ENCODE data around the gene VPS25.
"Not testable (repeated sequence)": the region's sequence is repeated elsewhere in the genome, so short reads cannot be mapped to it uniquely, and the experiment has no call there.

The VPS25 gene

GRCh38 chr17:42773290-42774035, at the start of gene VPS25:
Gene VPS25, plus strand, starts transcription at chr17:42773449. Its CDS starts 27 bp downstream, at chr17:42773476.
- DNase-seq: peak; percentile 30

- DNase-seq: no peak
Observed at GRCh38 chr17:42723636-42724035, 49.6 kb upstream of the VPS25 start.

- no peak for DNase-seq
Observed at GRCh38 chr17:42725143-42725542, 48.1 kb upstream of the VPS25 start.

DNA sequence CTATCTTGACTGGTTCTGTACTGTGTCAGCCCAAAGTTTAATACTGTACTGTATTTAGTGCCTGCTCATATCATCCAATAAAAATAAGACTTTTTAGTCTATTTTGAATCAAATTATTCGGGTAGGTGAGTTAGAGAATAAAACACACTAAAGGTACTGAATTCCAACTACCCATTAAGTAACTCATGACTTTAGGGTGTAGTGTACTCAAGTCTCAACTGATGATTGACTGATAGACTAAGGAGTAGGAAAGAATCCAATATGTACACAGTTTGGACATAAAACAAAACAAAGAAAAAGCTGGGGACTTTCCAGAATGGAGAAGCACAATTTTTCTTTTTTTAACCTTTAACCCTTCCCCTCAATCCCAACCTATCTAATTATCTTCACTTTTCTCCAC, 32.5 kb upstream of the VPS25 start:
- no peak for DNase-seq

DNA sequence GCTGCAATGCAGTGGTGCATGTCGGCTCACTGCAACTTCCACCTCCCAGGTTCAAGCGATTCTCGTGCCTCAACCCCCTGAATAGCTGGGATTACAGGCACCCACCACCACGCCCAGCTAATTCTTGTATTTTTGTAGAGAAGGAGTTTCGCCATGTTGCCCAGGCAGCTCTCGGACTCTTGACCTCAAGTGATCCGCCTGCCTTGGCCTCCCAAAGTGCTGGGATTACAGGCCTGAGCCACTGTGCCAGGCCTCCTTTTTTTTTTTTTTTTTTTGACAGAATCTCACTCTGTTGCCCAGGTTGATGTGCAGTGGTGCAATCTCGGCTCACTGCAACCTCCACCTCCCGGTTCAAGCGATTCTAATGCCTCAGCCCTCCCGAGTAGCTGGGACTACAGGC, 30.3 kb upstream of the VPS25 start:
- not testable (repeated sequence) for DNase-seq

DNA sequence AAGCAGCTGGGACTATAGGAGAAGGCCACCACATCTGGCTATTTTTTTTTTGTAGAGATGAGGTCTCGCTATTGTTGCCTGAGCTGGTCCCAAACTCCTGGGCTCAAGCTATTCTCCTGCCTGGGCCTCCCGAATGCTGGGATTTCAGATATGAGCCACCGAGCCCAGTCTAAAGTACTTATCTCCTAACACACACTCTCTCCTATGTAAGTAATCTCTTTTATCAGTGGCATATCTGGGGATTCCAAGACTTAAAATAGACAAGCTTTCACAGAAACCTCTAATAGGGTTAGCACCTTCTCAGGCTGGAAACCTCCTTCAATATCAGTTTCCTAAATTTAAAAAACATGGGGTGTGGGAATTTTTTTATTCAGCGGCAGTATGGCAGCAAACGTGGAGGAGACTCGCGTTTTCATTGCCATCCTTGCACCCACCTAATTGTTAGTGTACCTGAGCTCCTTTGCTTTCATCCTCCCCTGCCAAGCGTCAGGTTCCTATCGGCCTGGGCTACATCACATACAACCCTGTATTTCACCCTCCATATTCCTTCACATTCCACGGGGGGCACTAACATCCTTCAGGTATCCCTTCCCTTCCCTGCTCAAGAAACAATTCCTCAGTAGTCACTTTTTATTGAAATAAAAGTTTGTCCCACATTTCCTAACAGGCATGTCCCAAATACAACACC, 29.5 kb upstream of the VPS25 start:
- DNase-seq: no peak

DNA sequence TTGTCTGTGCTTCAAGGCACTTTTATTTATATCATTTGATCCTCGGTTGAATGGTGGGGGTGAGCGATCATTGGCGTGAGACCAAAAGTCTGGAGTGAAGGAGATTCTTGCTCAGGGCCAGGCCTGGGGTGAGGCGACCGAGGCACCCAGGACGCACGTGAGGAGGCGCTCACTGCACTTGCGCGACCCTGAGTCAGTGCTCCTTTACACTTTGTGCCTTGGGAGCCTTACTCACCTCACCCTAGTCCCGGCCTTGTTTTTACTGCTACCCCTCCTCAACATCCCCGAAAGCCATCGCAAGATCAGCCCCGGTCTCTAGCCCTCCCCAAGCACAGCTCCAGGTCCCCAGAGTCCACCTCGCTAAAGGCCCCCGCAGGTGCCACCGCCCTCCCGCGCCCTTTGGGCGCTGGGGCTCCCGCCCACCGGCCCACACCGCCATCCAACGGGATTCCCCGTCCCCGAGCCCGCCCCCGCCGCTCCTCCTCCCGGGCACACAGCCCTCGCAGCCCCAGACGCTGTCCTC, 28.9 kb upstream of the VPS25 start:
- DNase-seq: peak; percentile 55

DNA sequence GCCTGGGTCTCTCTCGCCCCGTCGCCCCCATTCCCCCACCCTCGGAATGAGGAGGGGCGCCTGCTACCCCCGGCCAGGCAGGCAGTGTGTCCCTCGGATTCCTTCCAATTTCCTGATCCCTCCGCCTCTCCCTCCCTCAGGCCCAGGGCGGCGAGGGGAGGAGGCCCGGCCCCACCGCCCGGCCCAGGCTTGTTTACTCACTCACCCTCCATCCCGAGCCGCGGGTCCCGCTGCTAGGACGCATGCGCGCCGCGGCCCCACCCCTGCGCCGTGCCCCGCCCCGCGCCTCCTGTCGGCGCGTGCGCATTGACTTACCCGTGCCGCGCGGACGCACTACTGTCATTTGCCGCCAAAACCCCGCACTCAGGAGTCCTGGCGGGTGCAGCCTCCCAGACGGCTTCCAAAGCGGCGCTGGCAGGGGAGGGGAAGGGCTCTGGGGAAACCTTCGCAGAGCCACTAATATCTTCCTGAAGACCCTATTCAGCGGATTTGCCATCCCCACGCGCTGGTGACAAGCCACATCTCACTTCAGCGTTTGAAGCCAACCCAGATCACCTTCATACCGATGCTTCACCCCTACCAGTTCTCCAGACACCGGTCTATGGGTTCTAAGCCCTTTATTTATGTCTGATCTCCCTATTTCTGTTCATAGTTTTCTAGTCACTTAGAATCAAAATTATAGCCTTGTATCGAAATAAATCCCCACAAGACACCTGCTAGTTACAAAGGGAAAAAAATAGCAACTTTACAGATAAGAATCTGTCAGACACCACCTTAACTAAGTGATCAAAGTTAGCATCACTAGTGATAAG, 28.2 kb upstream of the VPS25 start, which contains the start of gene EZH1:
Gene EZH1 (minus strand): TSS at position 235 of the 812 bp plus-strand sequence. CDS start 16,099 bp downstream, outside the sequence.
- peak; percentile 80 for DNase-seq

- no peak for DNase-seq
Observed at GRCh38 chr17:42748202-42748907, 24.9 kb upstream of the VPS25 start.

- no peak for DNase-seq
Observed at GRCh38 chr17:42748908-42749798, 24.1 kb upstream of the VPS25 start.

DNA sequence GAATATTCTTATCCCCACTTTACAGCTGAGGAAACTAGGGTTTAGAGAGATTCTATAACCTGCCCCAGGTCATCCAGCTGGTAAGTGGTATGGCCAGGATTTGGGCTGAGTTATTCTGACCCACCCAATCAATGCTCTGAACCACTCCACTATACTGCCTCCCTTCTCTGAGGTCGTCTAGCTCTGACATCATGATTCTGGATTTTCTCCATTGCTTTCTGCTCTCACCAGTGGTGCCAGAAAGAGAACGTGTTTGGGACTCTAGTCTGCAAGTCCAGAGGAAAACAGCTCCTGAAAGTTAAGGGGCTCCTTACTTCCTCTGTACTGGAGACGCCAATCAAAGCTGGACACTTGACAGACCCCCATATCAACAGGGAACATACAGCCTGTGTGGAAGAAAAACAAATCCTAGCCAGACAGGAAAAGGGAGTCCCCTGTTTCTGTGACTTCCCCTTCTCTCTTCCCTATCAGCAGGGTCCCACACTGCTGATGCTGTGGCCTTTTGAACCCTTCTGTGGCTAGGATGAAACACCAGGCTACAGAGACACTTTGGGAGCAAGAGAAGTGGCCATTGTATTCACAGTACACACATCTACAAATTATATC, 22.4 kb upstream of the VPS25 start:
- no peak for DNase-seq

- no peak for DNase-seq
Observed at GRCh38 chr17:42751628-42752027, 21.6 kb upstream of the VPS25 start.

GRCh38 chr17:42754782-42755181, 18.5 kb upstream of the VPS25 start:
- DNase-seq: no peak

DNA sequence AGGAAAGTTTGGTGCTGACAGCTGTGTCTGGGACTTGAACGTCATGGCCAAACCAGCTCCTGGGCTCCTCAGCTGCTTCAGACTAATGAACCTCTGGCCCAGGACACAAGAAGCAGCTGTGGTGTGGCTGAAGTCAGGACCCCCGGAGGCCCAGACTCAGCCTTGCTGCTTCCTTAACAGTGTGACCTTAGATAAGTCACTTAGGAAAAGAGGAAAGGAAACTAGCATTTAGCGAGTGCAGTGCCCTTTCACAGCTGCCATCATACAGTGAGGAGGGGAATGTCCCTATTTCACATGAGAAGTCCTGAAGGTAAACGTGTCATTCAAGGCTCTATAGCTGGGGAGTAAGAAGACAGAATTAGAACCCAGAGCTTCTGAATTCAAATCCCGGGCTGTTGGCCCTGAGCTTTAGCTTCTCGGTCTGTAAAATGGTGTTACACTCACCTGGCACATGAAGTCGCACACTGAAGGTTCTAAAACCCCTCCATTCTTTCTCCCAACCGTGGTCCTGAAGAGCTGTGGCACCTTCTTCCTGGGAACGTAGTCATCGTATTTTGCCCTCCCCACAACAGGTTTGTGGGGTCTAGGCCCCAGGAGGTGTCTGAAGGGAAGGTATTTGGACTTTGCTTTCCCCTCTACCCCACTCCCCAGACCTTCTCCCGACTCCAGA, 13.1 kb upstream of the VPS25 start:
- DNase-seq: no peak

GRCh38 chr17:42760652-42761581, 12.3 kb upstream of the VPS25 start, which contains the start of gene RAMP2:
Gene RAMP2, plus strand, starts transcription at chr17:42761227. Its CDS starts 35 bp downstream, at chr17:42761262.
- no peak for DNase-seq

DNA sequence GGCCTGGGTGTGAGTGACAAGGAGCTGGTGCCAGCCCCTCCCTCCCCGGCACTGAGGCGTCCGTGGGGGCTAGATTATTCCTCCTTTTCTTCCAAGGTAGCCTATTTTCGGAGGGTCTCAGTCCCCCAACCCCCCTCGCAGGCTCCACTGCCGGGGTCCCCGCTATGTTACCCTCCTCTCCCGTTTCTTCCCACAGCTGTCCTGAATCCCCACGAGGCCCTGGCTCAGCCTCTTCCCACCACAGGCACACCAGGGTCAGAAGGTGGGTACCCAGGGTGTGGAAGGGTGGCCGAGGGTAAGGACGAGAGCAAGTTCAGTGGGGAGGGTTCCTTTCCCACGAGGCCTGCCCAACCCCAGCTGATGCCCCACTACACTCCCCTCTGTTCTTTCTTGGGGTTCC, 11.6 kb upstream of the VPS25 start:
- DNase-seq: no peak

DNA sequence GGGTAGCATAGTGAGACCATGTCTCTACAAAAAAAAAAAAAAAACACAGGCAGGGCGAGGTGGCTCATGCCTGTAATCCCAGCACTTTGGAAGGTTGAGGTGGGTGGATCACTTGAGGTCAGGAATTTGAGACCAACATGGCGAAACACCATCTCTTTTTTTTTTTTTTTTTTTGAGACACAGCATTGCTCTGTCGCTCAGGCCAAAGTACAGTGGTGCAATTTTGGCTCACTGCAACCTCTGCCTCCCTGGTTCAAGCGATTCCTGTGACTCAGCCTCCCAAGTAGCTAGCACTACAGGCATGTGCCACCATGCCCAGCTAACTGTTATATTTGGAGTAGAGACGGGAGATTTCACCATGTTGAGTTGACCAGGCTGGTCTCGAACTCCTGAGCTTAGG, 7.1 kb upstream of the VPS25 start:
- DNase-seq: no peak

- no peak for DNase-seq
Observed at GRCh38 chr17:42767512-42767911, 5.7 kb upstream of the VPS25 start.

DNA sequence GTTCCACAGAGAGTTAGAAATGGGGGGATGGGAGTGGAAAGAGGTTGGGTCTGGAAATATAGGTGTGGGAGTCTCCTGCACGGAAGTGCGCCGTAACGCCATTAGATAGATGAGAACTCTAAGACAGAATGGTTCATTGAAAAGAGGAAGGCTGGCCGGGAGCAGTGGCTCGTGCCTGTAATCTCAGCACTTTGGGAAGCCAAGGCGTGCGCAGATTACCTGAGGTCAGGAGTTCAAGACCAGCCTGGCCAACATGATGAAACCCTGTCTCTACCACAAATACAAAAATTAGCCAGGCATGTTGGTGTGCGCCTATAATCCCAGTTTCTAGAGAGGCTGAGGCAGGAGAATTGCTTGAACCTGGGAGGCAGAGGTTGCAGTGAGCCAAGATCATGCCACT, 5.2 kb upstream of the VPS25 start:
- not testable (repeated sequence) for DNase-seq
